ENCODE results near the gene LEMD2. TPM values are rescaled to one million over a fixed set of nuclear protein-coding genes. Genes with fewer than 3 reads are reported as not detected.

Gene LEMD2
- total RNA-seq, 1 experiment from 2014 or later = 91.8 TPM

- no peak overlapping the region for H3K9ac ChIP-seq (ENCODE audit: extremely low read depth, insufficient read length, low read length)
- H3K4me1 ChIP-seq (ENCODE audit: insufficient read depth, low read length) = peaks cover 10% of the 10 kb centered on the region
Measured at GRCh38 chr6:33771146-33772081, 17.5 kb downstream of the LEMD2 start.

More at GRCh38 chr6:33771146-33772081, 17.5 kb downstream of the LEMD2 start:
- WGBS (ENCODE audit: extremely low coverage, insufficient read length, low lambda C conversion rate) = no CpG with 5 or more reads among the region's 47 CpGs
- Mint-ChIP-seq H3K27ac (peak overlapping the region in 2 of 3 experiments; percentile 46 to 76; a peak in 4 of 7 replicates), H3K9me3 (peaks cover 0 to 3% of the 10 kb centered on the region in 2 experiments; a peak in 2 of 5 replicates), H3K4me3 (peak overlapping the region in 1 of 2 experiments; percentile 49; a peak in 1 of 5 replicates), H3K27me3 (ENCODE audit: low read depth) (peaks cover 7% of the 10 kb centered on the region), H3K36me3 (ENCODE audit: insufficient read depth in 1 of 3, low read depth in 3 of 3) (peaks cover 15 to 43% (median 41%) of the 10 kb centered on the region in 3 experiments), H3K4me1 (peaks cover 42 to 43% of the 10 kb centered on the region in 2 experiments)
- Histone ChIP-seq H2BK15ac (ENCODE audit: low read depth, low read length) (no peak overlapping the region), H3K14ac (ENCODE audit: insufficient read depth, low read length) (peak overlapping the region; percentile 57; the same call in 1 of the 2 replicates), H3K79me2 (ENCODE audit: insufficient read depth, low read length) (no peaks in the 10 kb centered on the region), H3K23ac (ENCODE audit: insufficient read length, low read depth, low read length) (no peak overlapping the region), H2AFZ (ENCODE audit: low read length) (no peak overlapping the region), H3K27me3 (ENCODE audit: insufficient read depth, low read length) (no peaks in the 10 kb centered on the region), H3K79me1 (ENCODE audit: insufficient read depth, low read depth, low read length, poor library complexity, severe bottlenecking) (no peaks in the 10 kb centered on the region), H4K91ac (ENCODE audit: insufficient read length, low read depth, low read length) (no peak overlapping the region), H2BK120ac (ENCODE audit: low read depth, low read length, poor library complexity, severe bottlenecking) (no peak overlapping the region), H3K56ac (ENCODE audit: insufficient read length, low read depth, low read length) (no peak overlapping the region), H3T11ph (ENCODE audit: low read length) (no peak overlapping the region), H3K18ac (ENCODE audit: insufficient read length, low read depth, low read length) (no peak overlapping the region), H3K27ac (ENCODE audit: insufficient read length, low read depth, low read length) (no peak overlapping the region), H4K5ac (ENCODE audit: insufficient read length, low read depth, low read length) (no peak overlapping the region), H3K9me3 (ENCODE audit: control insufficient read depth, low read depth, low read length) (no peaks in the 10 kb centered on the region), H2BK12ac (ENCODE audit: insufficient read length, low read depth, low read length) (no peak overlapping the region), H3K23me2 (ENCODE audit: insufficient read length, low read depth, low read length, poor library complexity, severe bottlenecking) (no peaks in the 10 kb centered on the region), H2AK5ac (ENCODE audit: insufficient read length, low read length) (no peak overlapping the region), H2BK5ac (ENCODE audit: insufficient read length, low read length) (no peak overlapping the region), H4K8ac (replicated peaks; ENCODE audit: insufficient read length, low read depth, low read length) (no peak overlapping the region), H4K20me1 (ENCODE audit: control insufficient read depth, insufficient read depth, insufficient read length) (no peaks in the 10 kb centered on the region), H2BK20ac (ENCODE audit: low read depth, low read length, poor library complexity, severe bottlenecking) (no peak overlapping the region), H3K4me2 (ENCODE audit: insufficient read depth, insufficient read length, low read length) (no peak overlapping the region), H3K4ac (ENCODE audit: low read depth, low read length) (no peak overlapping the region)
- DNase-seq = peak; percentile 92
- peak; percentile 99 for TF ChIP-seq CTCF (conservative IDR thresholded peaks at IDR 0.05)
